ENCODE data around the gene NPTX1. TPM values are rescaled to one million over a fixed set of nuclear protein-coding genes. Genes with fewer than 3 reads are reported as not detected.
A peak's percentile ranks its signal among the peaks of the same experiment; 100 is the strongest.

Gene NPTX1
- total RNA-seq, 4 donors from 2014 or later, result 0.92 to 0.98 TPM; not detected in 2

DNA sequence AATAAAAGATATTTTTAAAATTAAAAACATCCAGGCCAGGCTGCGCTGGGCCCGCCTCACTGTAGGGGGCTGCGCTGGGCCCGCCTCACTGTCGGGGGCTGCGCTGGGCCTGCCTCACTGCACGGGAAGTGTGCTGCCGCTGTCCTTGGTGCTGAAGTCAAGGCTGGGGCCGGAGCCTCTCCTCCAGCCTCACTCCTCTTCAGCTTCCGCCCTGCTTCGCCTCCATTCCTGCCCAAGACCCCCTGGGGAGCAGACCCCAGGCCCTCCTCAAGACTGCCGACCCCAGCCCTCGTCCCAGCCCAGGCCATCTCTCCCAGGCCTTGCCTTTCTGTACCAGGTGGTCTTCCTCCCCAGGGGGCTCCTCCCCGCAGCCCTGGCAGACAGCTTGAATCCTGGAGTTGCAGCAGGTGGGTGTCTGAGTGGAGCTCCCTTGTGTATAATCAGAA, 35.3 kb downstream of the NPTX1 start:
- Histone ChIP-seq H3K4me3 (replicated peaks in 1 of 3) (no peak overlapping the region), H3K27ac (no peak overlapping the region), H3K4me1 (no peaks in the 10 kb centered on the region), H3K9me3 (no peaks in the 10 kb centered on the region), H3K36me3 (no peaks in the 10 kb centered on the region), H3K27me3 (no peaks in the 10 kb centered on the region)
- peak in 1 of 2 donors; percentile 26 for DNase-seq
- intact Hi-C loops (cut with DNase I), result no loop called here
- WGBS, 2 donors, result 30 to 31% methylated on average over 12 to 14 of the region's 14 CpGs
- TF ChIP-seq, protein P1, sequence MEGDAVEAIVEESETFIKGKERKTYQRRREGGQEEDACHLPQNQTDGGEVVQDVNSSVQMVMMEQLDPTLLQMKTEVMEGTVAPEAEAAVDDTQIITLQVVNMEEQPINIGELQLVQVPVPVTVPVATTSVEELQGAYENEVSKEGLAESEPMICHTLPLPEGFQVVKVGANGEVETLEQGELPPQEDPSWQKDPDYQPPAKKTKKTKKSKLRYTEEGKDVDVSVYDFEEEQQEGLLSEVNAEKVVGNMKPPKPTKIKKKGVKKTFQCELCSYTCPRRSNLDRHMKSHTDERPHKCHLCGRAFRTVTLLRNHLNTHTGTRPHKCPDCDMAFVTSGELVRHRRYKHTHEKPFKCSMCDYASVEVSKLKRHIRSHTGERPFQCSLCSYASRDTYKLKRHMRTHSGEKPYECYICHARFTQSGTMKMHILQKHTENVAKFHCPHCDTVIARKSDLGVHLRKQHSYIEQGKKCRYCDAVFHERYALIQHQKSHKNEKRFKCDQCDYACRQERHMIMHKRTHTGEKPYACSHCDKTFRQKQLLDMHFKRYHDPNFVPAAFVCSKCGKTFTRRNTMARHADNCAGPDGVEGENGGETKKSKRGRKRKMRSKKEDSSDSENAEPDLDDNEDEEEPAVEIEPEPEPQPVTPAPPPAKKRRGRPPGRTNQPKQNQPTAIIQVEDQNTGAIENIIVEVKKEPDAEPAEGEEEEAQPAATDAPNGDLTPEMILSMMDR (IDR thresholded peaks at IDR 0.05), result no peak
- no peak for TF ChIP-seq POLR2A (IDR thresholded peaks at IDR 0.05)

DNA sequence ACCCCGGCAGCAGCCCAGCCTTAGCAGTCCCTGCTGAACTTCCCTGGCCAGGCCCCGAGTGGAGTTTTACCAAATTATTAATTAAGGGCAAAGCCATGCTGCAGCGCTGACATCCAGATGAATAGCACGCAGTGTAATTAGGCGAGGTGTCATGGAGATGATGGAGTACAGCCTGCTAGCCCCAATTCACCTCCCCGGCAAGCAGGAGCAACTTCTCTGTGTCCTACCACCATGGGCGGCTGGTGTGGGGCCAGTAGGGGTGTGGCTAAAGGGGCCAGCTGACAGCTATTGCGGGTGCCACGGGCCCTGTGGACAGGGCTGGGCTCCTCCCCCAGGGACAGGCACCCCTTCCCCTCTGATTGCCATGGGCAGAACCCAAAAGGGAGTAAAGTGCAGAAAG, 36.9 kb downstream of the NPTX1 start:
- no peak for TF ChIP-seq POLR2A (IDR thresholded peaks at IDR 0.05)
- TF ChIP-seq, protein P1 (IDR thresholded peaks at IDR 0.05), result no peak
- no peak for DNase-seq
- Histone ChIP-seq H3K27me3 (no peaks in the 10 kb centered on the region), H3K4me3 (replicated peaks in 1 of 3) (no peak overlapping the region), H3K27ac (no peak overlapping the region), H3K4me1 (no peaks in the 10 kb centered on the region), H3K36me3 (no peaks in the 10 kb centered on the region), H3K9me3 (no peaks in the 10 kb centered on the region)
- intact Hi-C loops (cut with DNase I), result no loop called here
- WGBS, 2 donors, result 67 to 71% methylated on average over 7 to 9 of the region's 9 CpGs

DNA sequence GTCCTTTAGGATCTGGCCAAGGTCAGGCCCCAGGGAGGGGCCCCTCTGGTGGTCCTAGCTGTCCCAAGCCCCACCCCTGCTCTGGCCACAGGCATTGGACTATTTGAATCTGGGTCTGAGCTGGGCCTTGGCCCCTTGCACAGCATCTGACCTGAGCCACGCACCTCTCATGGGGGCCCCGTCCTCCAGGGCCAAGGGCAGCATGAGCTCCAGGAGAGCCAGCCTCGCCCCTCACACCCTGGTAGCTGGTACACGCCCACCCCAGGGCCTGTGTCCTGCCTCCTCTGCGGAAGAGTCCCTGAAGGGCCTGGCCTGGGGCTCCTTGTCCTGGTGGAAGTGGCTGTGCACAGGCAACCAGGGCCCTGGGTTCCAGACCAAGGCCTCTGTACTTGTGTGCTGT, 37.6 kb downstream of the NPTX1 start:
- H3K27me3 ChIP-seq, result no peaks in the 10 kb centered on the region
- no peaks in the 10 kb centered on the region for H3K36me3 ChIP-seq
- no peak for DNase-seq
- no peaks in the 10 kb centered on the region for H3K9me3 ChIP-seq
- H3K27ac ChIP-seq, result no peak overlapping the region
- H3K4me1 ChIP-seq, result no peaks in the 10 kb centered on the region
- intact Hi-C loops (cut with DNase I), result no loop called here
- H3K4me3 ChIP-seq (replicated peaks in 1 of 3), result no peak overlapping the region
- WGBS, 2 donors, result 96% methylated on average over 4 to 5 of the region's 5 CpGs
- TF ChIP-seq POLR2A (IDR thresholded peaks at IDR 0.05), result no peak
- TF ChIP-seq, protein P1 (IDR thresholded peaks at IDR 0.05), result no peak

DNA sequence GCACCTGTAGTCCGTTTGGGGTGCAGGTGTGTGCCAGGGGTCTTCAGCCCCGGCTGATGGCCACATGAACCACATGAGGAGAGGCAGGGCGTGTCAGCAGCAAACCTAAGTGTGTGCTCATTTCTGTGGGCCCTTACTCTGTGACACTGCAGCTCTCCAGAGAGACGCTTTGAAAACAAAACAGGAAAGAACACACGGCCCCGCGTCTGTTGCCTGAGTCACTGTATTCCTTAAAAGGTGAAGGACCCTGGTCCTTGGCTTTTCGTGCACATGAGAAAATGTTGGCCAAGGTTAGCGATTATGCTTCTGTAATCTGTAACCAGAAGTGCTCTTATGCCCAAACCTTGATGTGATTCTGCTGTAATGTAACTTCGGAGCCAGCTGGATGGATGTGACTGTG, 38.9 kb downstream of the NPTX1 start:
- TF ChIP-seq, protein P1 (IDR thresholded peaks at IDR 0.05), result no peak
- 58 to 64% methylated on average over 10 of the region's 10 CpGs for WGBS, 2 donors
- H3K27ac ChIP-seq, result no peak overlapping the region

DNA sequence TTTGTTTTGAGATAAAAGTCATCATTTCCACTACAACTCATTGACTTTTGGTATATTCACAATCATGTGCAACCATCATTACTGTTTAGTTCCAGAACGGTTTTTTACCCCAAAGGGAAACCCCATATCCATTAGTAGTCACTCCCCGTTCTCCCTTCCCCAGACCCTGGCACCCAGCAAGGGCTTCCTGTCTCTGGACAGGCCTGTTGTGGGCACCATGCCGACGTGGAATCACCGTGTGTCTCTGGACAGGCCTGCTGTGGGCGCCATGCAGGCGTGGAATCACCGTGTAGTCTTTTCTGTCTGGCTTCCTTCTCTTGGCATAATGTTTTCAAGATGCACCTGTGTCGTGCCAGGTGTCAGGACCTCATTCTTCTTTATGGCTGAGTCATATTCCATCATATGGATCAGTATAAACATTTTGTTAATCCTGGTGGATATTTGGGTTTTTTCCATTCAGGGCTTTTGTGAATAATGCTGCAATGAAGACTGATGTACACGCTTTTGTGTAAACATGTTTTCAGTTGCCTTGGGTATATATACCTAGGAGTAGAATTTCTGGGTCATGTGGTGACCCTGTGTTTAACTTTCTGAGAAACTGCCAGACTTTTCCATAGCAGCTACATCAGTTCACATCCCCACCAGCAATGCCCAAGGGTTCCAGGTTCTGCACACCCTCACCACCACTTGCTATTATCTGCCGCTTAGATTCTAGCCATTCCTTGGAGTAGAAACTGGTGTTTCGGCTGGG, 42.3 kb downstream of the NPTX1 start:
- H3K27me3 ChIP-seq, result no peaks in the 10 kb centered on the region
- no peak for DNase-seq
- 80 to 87% methylated on average over 12 of the region's 12 CpGs for WGBS, 2 donors
- TF ChIP-seq, protein P1 (IDR thresholded peaks at IDR 0.05), result no peak
- no peak overlapping the region for H3K27ac ChIP-seq
- no peaks in the 10 kb centered on the region for H3K9me3 ChIP-seq
- H3K36me3 ChIP-seq, result no peaks in the 10 kb centered on the region
- H3K4me1 ChIP-seq, result no peaks in the 10 kb centered on the region
- intact Hi-C loops (cut with DNase I), result no loop called here
- H3K4me3 ChIP-seq (replicated peaks in 1 of 3), result no peak overlapping the region

More for the DNA sequence above, 38.9 kb downstream of the NPTX1 start:
- Histone ChIP-seq H3K36me3 (no peaks in the 10 kb centered on the region), H3K27me3 (no peaks in the 10 kb centered on the region), H3K4me1 (no peaks in the 10 kb centered on the region), H3K9me3 (no peaks in the 10 kb centered on the region), H3K4me3 (replicated peaks in 1 of 3) (no peak overlapping the region)
- no peak for DNase-seq
- intact Hi-C loops (cut with DNase I), result no loop called here

Data from thyroid gland (tissue), 4 donors.